ENCODE measurements around the gene GLP2R.

GRCh38 chr17:9806699-9807098 is 19.0 kb upstream of the GLP2R start:
- TF ChIP-seq POLR2AphosphoS5 (IDR thresholded peaks at IDR 0.05; ENCODE audit: low read depth) (no peak), CTCF (IDR thresholded peaks at IDR 0.05; ENCODE audit: insufficient read depth, low read length) (no peak), REST (IDR thresholded peaks at IDR 0.05; ENCODE audit: insufficient replicate concordance, low read depth) (no peak), GABPA (IDR thresholded peaks at IDR 0.05; ENCODE audit: low read depth) (no peak), SPI1 (IDR thresholded peaks at IDR 0.05; ENCODE audit: borderline replicate concordance, low read depth) (no peak)
